Hematopoietic multipotent progenitor cell (in vitro differentiated cells): ENCODE data around the gene USP2. TPM values are rescaled to one million over a fixed set of nuclear protein-coding genes. Genes with fewer than 3 reads are reported as not detected.

ENCODE experiments used
- DNase-seq, 3 donors: peaks; one replicate each; pipeline ENCODE4 v3.0.0-alpha.2; 2011 to 2015; ENCODE audit warnings: low read depth in 2 of 3, low spot score in 2 of 3
- total RNA-seq: library from RNA; depleted of rRNA; stranded (reverse); fragments of >200 nt; gene quantifications from one replicate; pipeline ENCODE4 v1.2.3, GENCODE V29; 2012

Gene USP2
- total RNA-seq, 1 donor = 0.54 TPM

DNA sequence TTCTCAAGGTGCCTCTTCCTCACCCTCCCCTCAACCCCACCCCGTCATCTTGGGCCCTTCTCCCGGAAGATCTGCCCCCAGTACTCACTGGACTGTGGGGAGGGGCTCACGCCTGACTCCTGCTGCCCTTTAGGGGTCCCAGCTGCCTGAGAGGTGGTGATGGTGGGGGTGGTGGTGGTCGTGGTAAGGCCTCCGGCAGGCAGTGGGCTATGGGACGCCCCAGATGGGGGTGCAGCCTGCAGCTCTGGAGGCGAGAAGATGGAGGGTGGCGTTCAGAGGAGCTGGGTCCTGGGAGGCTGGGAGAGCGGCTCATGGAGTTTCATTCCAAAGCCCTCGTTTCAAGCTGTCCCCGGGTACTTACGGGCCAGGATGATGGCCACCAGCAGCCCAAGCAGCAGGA lies 35.8 kb downstream of the USP2 start:
- no peak for DNase-seq

DNA sequence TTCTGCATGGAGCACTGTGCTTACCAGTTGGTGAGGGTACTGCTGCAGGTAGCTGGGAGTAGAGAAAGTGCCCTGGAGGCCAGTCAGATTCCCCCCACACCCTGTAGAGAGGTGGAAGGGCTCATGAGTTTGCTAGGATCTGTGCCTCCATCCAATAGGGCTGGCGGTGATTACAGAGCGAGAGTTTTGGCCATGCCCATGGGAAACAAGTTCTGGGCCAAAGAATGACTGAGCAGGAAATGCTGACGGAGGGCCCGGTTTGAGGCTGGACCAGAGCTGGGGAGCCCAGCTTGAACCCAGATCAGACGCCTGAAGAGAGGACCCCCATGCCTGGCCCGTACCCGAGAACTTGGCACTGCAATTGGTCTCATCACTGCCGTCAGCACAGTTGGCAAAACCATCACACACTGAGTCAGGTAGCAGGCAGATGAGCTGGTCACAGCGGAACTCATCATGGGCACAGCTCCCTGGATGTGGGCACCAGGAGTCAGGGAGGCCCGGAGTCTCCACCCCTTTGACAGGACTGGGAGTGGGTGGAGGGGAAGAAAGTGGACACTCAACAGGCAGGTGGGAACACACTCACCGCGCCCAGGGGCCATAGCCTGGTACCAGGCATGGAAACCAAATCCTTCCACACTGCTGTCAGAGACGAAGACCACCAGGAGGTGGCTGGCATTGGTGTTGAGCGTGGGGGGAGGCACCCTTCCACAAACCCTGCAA lies 37.0 kb downstream of the USP2 start:
- no peak for DNase-seq

DNA sequence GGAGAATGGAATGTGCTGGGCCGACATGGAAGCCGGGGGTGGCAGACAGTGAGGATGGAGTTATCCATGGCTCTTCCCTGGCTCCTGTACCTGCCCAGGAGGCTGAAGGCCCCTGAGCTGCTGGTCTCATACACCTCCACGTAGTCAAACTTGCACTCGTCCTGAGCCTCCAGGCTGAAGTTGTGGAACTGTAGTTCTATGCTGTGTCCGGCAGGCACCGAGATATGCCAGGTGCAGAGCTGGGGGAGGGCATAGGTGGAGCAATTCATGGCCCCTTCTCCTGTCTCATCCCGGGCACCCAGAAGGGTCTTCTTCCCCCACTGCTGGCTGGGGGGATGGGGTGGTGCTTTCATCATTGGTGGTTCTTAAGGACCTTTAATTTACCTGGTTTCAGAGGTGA lies 37.8 kb downstream of the USP2 start:
- no peak for DNase-seq

DNA sequence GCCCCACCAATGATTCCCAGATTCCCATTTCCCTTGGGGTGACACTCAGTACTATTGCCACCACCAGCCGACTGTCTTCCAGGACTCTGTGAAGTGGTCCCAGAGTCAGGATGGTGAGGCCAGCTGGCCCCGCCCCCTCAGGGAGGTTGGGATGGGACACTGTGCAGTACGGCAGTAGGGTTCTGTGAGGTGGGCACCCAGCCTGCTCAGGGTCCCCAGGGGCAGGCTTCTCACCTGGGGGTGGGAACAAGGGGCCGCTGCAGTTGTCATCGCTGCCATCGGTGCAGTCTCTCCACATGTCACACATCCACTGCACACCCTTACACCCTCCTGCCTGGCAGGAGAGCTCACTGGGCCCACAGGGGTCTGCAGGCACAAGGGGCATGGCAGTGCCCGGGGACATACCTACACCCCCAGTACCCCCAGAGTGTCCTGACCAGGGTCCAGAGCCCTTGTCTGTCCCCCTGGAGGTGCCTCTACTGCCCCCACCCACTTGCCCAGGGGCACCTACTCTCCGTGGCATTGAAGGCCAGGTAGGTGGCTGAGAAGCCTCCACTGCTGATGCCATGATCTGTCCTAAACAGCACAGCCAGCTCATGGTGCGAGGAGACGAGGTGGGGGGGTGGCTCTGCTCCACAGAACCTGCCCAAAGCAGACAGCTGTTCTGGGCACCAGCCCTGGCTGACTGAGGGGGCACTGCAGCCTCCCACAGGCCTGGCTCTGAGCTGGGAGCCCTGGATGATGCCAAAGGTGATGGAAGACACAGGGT lies 38.9 kb downstream of the USP2 start:
- DNase-seq = no peak

DNA sequence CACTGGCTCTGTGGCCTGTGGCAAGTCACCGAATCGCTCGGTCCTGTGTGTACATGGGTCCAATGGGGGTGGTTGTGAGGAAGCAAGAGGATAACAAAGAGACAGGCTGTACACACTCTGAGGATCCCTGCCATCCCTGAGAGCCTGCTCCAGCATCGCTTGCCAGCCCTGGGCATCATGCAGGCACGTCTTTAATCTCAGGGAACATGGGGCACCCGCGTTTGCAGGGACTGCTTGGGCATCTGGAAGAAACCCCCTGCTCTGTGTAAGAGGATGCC lies 39.5 kb downstream of the USP2 start:
- DNase-seq = no peak

DNA sequence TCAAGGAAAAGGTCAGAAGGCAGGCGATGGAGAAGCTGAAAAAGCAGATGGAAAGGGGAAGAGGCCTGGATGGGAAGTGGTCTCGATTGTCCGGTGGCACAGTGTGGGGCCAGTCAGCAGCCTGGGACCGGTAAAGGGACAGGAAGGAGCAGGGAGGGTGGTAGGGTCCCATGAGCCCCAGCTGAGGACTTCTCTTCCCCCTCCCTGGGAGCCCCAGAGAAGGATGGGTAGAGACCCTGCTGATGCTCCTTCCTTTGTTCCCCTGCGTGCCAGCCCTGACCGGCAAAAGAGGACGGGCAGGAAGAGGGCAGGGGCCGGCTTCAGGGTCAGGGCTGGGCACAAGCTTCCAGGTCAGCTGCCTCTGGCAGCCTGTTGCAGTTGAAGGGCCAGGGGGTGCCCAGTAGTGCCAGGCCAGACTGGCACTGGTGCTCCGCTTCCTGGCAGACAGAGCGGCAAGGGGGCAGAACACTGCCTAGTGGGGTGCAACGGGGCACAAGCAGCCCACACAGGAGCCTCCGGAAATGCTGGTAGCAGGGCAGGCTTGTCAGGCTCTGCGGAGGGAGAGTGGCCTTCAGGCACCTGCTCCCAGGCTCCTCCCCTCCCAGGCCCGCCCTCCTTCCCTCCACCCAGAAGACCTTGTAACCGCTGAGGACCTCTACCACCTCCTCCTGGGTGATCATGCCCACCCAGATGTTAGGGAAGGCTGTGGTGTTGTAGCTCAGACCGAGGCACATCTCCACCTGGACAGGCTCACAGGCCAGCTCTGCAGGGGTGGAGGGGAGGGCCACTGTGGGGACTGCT lies 40.1 kb downstream of the USP2 start:
- DNase-seq = peak in 1 of 3 donors; percentile 39

DNA sequence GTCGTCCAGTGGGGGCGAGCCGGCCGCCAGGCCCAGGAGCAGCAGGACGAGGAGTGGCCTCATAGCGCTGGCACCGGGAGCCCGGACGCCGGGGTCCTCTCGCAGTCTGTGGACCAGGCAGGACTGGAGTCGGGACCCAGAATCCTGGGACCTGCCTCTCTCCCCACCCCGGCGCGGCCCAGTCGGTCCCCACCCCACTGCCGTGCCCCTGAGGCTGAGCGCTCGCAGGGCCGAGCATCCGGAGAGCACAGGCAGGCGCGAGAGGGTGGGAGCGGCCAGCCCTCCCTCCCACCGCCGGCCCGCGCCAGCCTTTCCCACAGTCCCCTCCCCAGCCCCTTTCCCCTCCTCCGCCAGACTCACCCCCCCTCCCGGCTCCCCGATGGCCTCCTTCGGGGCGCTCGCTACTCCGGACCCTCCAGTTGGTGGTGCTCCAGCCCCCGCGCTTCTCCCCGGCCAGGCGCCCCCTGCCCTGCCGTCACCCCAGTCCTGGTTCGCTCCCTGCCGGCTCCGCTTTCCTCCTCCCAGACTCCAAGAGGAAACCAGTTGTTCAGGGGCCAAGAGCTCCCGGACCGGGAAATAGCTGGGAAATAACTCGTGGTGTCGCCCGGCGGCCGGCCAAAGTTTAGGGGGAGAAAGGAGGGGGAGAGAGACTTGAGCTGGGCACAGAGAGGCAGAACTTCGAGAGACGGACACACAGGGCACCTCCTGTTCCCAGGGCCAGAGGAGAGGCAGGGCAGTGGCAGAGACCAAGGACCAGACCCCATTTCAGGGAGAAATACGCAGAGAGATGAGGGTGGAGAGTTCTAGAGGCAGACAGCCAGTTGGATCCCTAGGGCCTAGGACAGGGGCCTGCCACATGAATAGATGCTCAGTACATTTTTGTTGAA lies 40.9 kb downstream of the USP2 start, which contains the start of gene C1QTNF5:
Gene C1QTNF5, minus strand, starts transcription at position 549 of the 887 bp plus-strand sequence. Its CDS starts 486 bp downstream, at position 63.
- no peak for DNase-seq

DNA sequence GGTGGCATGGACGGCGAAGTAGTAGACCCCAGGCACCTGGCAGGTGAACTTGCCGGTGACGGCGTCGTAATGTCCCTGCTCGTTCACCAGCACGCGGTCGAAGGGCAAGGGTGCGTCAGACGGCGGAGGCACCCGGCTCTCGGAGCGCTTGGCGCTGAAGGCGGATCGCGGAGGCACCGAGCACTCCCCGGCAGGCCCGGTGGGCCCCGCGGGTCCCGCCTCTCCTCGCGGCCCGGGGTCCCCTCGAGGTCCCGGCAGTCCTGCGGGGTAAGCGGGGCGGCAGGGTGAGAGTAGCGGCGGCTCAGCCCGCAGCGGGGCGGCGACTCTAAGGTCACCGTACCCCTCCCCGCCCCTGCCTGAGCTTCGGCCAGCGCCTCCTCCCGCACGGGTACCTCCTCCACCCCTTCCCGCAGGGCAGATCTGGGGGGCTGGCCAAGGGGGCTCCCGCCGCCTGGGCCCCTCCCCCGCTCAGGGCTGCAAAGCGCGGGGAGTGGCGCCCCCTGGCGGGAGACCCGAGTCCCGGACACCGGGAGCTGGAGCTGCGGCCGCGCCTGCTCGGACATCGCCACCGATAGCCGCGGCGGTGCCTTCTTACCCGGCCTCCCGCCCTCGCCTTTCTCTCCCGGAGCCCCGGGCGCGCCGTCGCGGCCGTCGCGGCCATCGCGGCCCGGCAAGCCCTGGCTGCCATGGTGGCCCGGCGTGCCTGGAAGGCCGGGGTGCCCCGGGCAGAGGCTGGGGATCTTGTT lies 41.7 kb downstream of the USP2 start:
- DNase-seq = peak in 1 of 3 donors; percentile 35

DNA sequence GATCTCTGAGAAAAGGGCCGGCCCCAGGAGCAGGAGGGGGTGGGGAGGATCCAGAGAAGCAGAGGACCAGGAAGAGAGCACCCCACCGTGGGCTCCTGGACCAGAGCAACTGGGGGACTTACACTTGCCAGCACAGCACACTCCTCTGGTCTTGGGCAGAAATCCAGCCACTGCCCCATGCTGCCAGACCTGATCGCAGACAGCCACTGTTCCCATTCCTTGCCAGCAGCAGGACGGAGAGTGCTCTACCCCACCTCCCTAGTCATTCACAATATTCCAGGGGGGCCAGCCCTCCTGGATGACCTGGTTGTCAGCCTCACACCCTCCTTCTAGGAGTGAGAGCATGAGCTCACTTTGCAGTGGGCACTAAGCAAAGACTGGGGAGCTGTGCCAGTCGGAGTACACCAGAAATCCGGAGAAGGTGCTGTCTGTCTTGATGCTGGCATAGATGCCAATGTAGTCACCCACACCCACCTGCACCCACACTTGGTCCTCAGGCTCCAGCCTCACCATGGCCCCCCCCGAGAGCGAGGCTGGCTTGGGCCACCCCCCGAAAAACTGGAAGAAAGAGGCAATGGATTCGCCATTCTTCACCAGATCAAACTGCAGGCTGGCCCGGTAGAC lies 42.4 kb downstream of the USP2 start:
- DNase-seq = no peak

DNA sequence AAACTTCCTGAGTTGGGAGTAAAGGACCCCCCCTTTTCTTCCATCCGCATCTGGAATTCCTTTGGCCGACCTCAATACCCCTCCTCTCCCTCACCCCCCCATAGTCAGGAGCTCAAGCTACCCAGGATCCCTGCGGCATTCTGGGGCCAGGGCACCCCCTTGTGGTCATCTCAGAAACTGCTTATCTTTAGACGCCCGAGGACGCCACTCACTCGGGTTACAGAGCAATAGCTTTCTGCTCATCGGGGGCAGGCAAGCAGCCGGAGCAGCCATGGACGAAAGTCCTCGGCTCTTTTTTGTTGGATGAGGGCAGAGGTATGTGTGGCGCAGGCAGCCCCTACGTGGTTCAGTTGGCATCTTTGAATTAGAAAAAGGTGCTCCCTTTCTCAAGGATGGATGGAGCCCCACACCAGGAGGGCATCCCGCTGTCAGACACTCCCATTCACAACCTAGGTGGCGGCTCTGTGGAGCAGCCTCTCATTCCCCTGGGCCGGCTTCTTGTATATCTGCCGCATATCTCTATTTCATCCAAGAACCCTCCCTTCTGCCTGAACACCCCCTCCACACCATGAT lies 43.1 kb downstream of the USP2 start:
- peak; percentile 58 to 79 (median 62) for DNase-seq

DNA sequence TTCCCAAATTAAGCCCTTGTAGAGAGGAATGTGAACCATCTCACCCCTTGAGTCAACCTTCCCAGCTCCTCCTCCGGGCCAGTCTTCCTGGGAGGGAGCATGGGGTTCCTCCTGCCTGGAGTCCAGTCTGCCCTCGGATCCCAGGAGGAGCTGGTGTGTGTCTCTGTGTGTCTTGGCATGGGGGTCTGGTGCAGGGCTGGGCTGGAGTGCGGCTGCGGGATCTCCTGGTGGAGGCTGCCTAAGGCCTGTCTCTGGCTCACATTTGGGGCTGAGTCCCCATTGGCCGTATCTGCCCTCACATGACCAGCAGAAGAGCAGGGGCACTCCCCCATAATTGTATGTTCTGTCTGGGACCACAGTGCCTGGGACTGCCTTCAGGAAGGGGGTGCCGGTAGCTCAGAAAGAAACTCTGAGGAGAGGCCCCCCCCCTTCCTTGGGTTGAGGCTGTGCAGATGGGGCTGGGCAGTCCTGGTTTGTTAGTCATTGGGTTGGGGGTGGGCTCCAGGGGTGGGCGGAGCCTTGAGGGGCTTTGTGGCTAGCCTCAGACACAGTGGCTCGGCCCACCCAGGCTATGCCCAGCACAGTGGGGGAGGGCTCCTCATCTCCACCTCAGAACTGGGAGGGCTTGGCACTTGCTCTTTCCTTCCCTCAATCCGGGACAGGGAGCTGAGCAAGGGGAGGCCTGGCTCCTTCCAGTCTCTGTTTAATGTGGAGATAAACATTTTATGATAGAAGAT lies 43.7 kb downstream of the USP2 start:
- no peak for DNase-seq

DNA sequence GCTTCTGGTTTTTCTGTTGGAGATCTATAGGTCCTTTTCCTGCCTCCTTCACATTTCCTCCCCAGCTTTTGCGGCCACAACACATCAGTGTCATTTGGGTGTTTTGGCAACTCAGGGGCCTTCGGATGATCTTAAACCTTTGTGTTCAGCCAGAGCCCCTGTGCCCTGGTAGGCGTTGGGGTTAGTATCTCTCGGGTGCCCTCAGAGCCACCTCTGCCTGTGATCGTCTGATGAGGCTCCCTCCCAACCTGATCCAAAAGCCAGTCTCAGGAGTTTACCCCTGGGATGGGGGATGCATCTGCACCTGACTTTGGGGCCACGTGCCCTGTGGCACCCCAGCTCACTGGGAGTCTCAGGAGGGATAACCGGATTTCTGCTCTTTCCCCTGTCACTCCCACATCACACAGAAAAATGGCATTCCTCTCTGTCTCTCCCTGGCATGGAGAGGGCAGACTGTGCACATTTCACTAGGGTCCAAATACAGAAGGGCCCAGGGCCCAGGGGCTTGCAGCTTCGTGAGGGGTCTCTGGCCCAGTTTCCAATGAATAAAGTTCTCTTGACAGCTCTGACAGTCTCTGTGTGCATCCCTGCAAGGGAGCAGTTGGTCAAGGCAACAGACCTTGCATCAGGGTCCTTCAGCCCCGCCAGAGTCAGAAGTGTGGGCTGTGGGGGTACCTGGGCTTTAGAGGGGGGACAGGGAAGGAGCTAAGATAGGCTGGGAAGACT lies 44.6 kb downstream of the USP2 start:
- DNase-seq = no peak

DNA sequence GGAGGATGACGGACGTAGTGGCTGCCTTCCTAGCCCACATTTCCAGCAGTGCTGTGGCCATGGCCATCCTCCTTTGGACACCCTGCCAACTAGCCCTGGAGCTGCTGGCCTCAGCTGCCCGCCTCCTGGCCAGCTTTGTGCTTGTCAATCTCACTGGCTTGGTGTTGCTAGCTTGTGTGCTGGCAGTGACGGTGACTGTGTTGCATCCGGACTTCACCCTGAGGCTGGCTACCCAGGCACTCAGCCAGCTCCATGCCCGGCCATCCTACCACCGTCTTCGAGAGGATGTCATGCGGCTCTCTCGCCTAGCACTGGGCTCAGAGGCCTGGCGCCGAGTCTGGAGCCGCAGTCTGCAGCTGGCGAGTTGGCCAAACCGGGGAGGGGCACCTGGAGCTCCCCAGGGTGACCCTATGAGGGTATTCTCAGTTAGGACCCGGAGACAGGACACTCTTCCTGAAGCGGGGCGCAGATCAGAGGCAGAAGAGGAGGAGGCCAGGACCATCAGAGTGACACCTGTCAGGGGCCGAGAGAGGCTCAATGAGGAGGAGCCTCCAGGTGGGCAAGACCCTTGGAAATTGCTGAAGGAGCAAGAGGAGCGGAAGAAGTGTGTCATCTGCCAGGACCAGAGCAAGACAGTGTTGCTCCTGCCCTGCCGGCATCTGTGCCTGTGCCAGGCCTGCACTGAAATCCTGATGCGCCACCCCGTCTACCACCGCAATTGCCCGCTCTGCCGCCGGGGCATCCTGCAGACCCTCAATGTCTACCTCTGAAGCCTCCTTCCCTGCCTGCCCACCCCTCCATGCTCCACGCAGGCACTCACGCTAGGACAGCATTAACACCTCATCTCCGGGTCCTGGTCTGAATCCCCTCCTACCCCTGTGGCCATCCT lies 45.6 kb downstream of the USP2 start:
- no peak for DNase-seq

DNA sequence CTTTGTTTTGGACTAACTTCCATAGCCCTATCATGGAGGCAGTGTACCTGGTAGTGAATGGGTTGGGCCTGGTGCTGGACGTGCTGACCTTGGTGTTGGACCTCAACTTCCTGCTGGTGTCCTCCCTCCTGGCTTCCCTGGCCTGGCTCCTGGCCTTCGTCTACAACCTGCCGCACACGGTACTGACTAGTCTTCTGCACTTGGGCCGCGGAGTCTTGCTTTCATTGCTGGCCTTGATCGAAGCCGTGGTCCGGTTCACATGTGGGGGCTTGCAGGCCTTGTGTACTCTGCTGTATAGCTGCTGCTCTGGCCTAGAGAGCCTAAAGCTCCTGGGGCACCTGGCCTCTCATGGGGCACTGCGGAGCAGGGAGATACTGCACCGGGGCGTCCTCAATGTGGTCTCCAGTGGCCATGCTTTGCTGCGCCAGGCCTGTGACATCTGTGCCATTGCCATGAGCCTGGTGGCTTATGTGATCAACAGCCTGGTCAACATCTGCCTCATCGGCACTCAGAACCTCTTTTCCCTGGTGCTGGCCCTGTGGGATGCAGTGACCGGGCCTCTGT lies 46.3 kb downstream of the USP2 start:
- no peak for DNase-seq

DNA sequence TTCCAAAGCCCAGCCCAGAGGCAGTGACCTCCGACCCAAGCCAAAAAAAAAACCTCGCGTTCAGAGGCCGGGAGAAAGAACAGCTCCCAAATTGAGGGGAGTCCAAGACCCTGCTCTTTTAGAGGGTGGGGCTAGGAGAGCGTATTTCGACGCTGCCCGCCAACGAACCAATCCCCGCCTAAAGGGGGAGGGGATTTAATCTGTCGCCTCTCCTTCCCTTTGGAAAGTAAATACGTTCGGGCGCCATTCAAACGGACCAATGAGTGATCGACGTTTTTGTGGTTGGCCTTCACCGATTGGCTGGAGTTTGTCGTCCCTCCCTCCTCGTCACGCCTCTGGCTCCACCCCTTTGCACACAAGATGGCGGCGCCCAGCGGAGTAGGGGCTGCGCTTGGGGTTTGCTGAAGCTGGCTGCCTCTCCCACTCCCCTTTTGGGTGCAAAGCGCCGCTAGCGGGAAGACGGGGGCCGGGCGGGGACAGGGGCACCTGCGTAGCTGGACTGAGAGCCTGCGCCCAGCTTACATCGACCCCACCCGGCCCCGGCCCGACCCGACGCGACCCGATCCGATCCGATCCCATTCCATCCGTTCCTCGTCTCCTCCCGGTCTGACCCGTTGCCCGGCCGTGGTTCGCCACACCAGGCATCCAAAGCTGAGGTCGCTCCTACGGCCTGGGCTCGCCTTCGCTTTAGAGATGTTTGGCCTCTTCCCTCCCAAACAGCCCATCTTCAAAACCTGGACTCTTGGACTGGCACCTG lies 47.1 kb downstream of the USP2 start, which contains the start of gene RNF26:
Gene RNF26, plus strand, starts transcription at position 354 of the 757 bp plus-strand sequence. CDS start 596 bp downstream, outside the sequence.
- DNase-seq = peak; percentile 87 to 99 (median 96)
